Hair follicular keratinocyte (primary cell): ENCODE data around the gene QARS1. TPM values are rescaled to one million over a fixed set of nuclear protein-coding genes. Genes with fewer than 3 reads are reported as not detected.

ENCODE experiments used
- total RNA-seq: library from RNA; depleted of rRNA; stranded (reverse); fragments of >200 nt; gene quantifications from 2 replicates; pipeline ENCODE4 v1.2.3, GENCODE V29; 2015

The QARS1 gene
- 203 and 241 TPM in 2 replicates for total RNA-seq

DNA sequence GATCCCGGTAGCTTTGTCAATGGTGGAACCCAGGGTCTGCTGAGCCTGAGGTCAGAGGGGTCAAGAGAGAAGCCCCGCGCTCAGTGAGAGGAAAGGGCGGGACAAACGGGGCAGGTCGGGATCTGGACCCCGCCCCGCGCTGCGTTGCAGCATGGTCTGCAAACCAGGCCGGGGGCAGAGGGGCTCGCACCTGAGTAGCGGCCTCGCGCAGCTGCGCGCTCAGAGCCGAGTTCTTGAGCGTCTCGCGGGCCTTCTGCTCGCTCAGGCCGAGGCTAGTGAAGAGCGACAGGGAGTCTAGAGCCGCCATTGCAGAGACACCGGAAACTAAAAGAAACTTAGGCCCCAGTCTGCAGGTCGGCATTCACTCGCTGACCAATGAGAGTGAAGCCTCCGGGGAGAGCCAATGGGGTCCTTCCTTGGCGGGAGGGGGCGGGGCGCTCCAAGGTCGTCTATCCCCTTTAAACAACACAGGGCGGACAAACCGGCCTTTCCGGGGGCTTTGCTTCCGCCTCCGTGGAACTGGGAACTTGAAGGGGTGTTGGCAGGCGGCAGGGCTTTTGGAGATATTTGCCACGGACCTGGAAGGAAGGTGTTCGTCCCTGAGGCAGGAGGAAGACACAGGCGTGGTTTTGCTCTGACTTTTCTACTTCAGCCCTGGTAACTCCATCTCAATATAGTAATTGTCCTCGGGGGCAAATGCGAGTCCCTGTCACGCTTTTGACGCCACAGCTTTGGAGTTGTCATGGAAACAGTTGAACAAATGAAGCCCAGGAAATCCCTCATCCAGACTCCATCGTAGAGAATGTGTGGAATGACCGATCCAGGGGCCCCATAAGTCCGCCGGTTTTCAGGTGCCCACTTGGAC lies at the start of gene QARS1:
TSS of gene QARS1 (minus strand) at position 331 of the 865 bp plus-strand sequence. CDS start at position 307, 24 bp downstream.

DNA sequence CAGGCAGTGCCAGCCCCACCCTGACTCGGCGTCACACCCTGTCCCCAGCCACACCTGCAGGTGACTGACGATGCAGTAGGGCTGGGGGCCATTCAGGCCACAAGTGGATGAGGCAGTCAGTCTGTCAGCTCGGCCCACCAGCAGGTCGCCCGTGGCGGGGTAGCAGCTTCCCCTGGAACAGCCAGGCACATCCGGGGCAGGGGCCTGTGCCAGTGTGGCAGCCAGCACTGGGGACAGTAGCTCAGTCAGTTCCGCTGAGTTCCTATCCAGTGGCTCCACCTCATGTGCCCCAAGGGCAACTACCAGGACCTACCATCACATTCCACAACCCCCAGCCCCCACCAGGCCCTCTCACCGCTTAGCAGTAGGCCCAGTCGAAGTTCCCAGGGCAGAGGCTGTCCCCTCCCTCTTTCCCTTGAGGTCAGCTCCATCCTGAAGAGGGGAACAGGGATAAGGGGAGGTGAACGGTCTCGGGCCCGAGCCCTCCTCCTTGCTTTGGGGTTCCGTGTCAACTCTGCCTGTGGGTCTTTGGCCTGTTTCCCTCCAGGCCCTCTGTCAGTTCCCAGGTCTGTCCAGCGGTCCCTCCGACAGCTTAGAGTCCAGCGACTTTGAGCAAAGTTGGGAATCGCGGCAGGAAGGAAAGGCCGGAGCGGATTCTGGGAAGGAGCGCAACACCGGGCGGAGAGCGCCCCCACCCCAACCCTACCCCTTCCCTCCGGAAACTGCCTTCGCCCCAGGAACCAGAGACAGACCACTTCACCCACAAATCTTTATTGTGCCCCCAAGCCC lies 28.1 kb upstream of the QARS1 start, which contains the start of gene LAMB2:
TSS of gene LAMB2 (minus strand) at position 614 of the 789 bp plus-strand sequence. CDS start at position 431, 183 bp downstream.

DNA sequence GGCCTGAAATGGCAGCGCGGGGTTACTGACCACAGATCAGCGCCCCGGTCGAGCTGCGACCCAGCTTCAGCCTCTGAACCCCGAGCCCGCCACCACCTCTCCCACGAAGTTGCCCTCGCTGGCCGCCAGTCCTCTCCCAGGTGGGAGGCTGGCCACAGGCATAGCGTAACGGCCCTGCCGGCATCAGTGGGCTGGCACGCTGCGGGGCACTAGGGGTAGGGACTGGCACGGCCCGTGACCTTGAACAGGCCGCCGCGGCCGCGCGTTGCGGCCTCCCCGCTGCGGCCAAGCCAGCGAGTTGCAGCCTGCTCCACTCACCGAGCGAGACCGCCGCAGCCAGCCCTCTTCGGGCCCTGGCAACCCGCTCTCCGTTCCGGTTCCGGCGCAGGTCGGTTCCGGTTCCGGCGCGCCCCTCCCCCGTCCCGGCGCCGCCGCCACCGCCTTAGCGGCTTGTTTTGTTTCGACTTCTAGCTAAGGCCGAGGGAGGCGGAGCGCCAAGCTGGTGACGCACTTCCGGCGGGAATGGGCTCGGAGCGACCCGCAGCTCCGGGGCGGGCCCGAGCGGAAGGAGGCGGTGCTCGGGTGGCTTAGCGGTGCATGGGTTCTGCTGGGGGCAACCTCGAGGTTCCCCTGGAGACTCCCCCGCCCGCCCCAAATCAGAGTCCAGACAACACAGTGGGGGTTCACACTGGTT lies 16.0 kb upstream of the QARS1 start, which contains the start of gene USP19:
TSS of gene USP19 (minus strand) at position 386 of the 694 bp plus-strand sequence. CDS start 1,678 bp downstream, outside the sequence.

DNA sequence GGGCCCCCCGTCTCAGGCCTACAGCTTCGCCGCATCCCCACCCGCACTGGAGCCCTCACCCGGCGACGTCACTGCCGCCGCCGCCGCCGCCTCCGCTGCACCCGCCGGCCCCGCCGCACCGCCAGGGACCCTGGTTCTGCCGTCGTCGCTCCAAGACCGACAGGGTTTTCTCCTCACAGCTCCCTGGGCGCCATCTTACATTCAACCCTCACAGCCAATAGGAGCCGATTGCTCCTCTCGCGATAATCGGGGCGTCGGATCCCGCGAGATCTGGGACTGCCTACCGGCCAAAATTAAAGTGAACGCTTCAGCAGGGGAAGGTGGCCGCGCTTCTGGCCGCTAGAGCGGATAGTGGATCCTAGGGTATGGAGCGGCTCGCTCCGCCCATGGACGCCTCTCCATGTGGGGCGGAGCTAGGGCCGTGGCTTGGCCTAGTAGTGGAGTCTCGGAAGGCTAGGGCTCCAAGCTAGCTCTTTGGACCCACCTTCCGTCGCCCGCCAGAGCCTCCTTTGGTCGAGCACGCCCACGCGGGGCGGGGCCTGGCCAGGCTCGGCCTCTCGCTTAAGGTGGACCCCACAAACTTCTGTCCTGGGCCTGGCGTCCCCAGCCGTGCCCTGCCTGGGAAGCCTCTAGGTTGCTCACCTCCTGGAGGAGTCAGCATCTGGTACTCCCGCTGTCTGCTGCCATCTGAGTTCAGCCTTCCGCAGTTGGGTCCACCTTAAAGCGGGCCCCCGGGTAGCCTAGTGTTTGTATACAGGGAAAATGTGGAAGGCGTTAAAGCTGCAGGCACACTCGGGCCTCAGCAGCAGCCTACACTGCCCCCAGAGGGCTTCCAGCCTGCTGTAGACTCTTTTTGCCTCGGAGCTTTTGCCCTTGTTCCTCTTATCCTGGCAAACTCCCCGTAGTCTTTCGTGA lies 10.4 kb downstream of the QARS1 start, which contains the start of gene QRICH1:
TSS of gene QRICH1 (minus strand) at position 219 of the 915 bp plus-strand sequence. CDS start 17,054 bp downstream, outside the sequence.

Other genes starting within 250 kb of the QARS1 start
- 8.1 and 15.5 TPM in 2 replicates for gene SLC25A20, start 205.9 kb downstream of the QARS1 start, total RNA-seq
- 51.1 and 69.0 TPM in 2 replicates for gene ARIH2, start 185.9 kb downstream of the QARS1 start, total RNA-seq
- gene P4HTM, start 114.5 kb downstream of the QARS1 start, total RNA-seq = 2.2 and 3.5 TPM in 2 replicates
- 43.7 and 44.7 TPM in 2 replicates for gene WDR6, start 97.4 kb downstream of the QARS1 start, total RNA-seq
- gene DALRD3, start 86.2 kb downstream of the QARS1 start, total RNA-seq = 67.4 and 78.1 TPM in 2 replicates
- gene NDUFAF3, start 82.6 kb downstream of the QARS1 start, total RNA-seq = 163 and 199 TPM in 2 replicates
- 254 and 314 TPM in 2 replicates for gene IMPDH2, start 75.4 kb downstream of the QARS1 start, total RNA-seq
- 53.3 and 54.4 TPM in 2 replicates for gene QRICH1, start 10.7 kb downstream of the QARS1 start, total RNA-seq
- gene USP19, start 16.1 kb upstream of the QARS1 start, total RNA-seq = 35.6 and 39.5 TPM in 2 replicates
- 119 and 120 TPM in 2 replicates for gene LAMB2, start 28.3 kb upstream of the QARS1 start, total RNA-seq
- gene CCDC71, start 61.6 kb upstream of the QARS1 start, total RNA-seq = 29.8 and 47.6 TPM in 2 replicates
- gene KLHDC8B, start 66.8 kb upstream of the QARS1 start, total RNA-seq = 20.1 and 28.8 TPM in 2 replicates
- 0.70 and 1.0 TPM in 2 replicates for gene C3orf62, start 172.5 kb upstream of the QARS1 start, total RNA-seq
- 8.3 and 10.0 TPM in 2 replicates for gene USP4, start 235.3 kb upstream of the QARS1 start, total RNA-seq